T-cell (primary cell): ENCODE measurements around the gene ANKRD62. TPM values are rescaled to one million over a fixed set of nuclear protein-coding genes. Genes with fewer than 3 reads are reported as not detected.

Experiments
- ATAC-seq, 4 experiments: fragments of 200-7000 bp in 3 of 4; fragments of 150-1000 bp in 1 of 4; cut with Tn5 transposase; replicated peaks in 1 of 4; 1 replicate in 3 of 4; 2 replicates in 1 of 4; pipeline ENCODE4 v1.10.0; 2021; ENCODE audit warnings: moderate library complexity in 3 of 4, mild to moderate bottlenecking in 2 of 4, moderate number of reproducible peaks in 1 of 4
- CTCF ChIA-PET, 2 donors: fragments of 300-600 bp; sonication (Branson Sonifier 250); formaldehyde crosslinking; loops; one replicate each; lab custom pipeline; 2022; ENCODE audit warnings: antibody characterized with exemption in 2 of 2; lab: Charles Lee
- POLR2A ChIA-PET, 2 donors: fragments of 300-600 bp; sonication (Branson Sonifier 250); formaldehyde crosslinking; loops; one replicate each; lab custom pipeline; 2022; ENCODE audit warnings: antibody characterized with exemption in 2 of 2; lab: Charles Lee
- DNase-seq, 35 experiments: peaks; one replicate each; pipeline versions ENCODE4 v3.0.0 to v3.0.0-alpha.2; 2013 to 2023
- H3K27ac ChIP-seq: one replicate; pipeline ENCODE4 v1.5.1; 2013; ENCODE audit warnings: low read length
- H3K27me3 ChIP-seq, 2 experiments: replicated peaks in 1 of 2; 1 replicate in 1 of 2; 2 replicates in 1 of 2; pipeline versions ENCODE4 v1.6.1 to v1.7.0; 2013; ENCODE audit warnings: low read length in 1 of 2, mixed read lengths in 1 of 2; ENCODE audit not compliant: control insufficient read depth in 2 of 2, insufficient read depth in 2 of 2; ENCODE audit errors: extremely low read depth in 1 of 2
- H3K36me3 ChIP-seq, 2 donors: 1 replicate in 1 of 2; 2 replicates in 1 of 2; pipeline versions ENCODE4 v1.6.1 to v1.7.0; 2013; ENCODE audit warnings: low read length in 1 of 2; ENCODE audit not compliant: control insufficient read depth in 2 of 2, insufficient read depth in 1 of 2; ENCODE audit errors: extremely low read depth in 1 of 2
- H3K4me1 ChIP-seq, 2 experiments: 1 replicate in 1 of 2; 2 replicates in 1 of 2; pipeline versions ENCODE4 v1.6.1 to v1.7.0; 2013; ENCODE audit warnings: low read length in 2 of 2, mixed read lengths in 1 of 2; ENCODE audit not compliant: insufficient read depth in 2 of 2, control insufficient read depth in 1 of 2; ENCODE audit errors: extremely low read depth in 1 of 2
- H3K4me3 ChIP-seq, 2 donors: 1 replicate in 1 of 2; 2 replicates in 1 of 2; pipeline versions ENCODE4 v1.5.1 to v1.7.0; 2013; ENCODE audit warnings: mild to moderate bottlenecking in 2 of 2, low read length in 1 of 2, moderate library complexity in 1 of 2; ENCODE audit not compliant: control insufficient read depth in 1 of 2; ENCODE audit errors: extremely low read depth in 1 of 2
- H3K9me3 ChIP-seq: 2 replicates; pipeline ENCODE4 v1.7.0; 2013
- H3K27ac Mint-ChIP-seq, 2 donors: one replicate each; pipeline ENCODE4 v1.8.0; 2020 to 2021; ENCODE audit warnings: mild to moderate bottlenecking in 2 of 2, mixed read lengths in 2 of 2
- H3K27me3 Mint-ChIP-seq, 2 donors: one replicate each; pipeline ENCODE4 v1.8.0; 2021 to 2022; ENCODE audit warnings: mixed read lengths in 2 of 2
- H3K36me3 Mint-ChIP-seq: one replicate; pipeline ENCODE4 v1.8.0; 2021; ENCODE audit warnings: mixed read lengths
- H3K4me1 Mint-ChIP-seq, 3 donors: one replicate each; pipeline ENCODE4 v1.8.0; 2020 to 2022; ENCODE audit warnings: mixed read lengths in 3 of 3, mild to moderate bottlenecking in 1 of 3
- H3K4me3 Mint-ChIP-seq, 3 donors: one replicate each; pipeline ENCODE4 v1.8.0; 2020 to 2022; ENCODE audit warnings: mild to moderate bottlenecking in 3 of 3, mixed read lengths in 3 of 3, moderate library complexity in 3 of 3
- H3K9me3 Mint-ChIP-seq, 3 donors: one replicate each; pipeline ENCODE4 v1.8.0; 2020 to 2022; ENCODE audit warnings: mixed read lengths in 3 of 3
- WGBS: methylation state at CpG from one replicate; pipeline ENCODE4 v1.1.5; 2013; ENCODE audit warnings: missing lambda C conversion rate; ENCODE audit not compliant: insufficient coverage; 5-methylcytosine and 5-hydroxymethylcytosine counted together
- total RNA-seq, 35 experiments: library from RNA in 6 of 35; stranded (reverse) in 6 of 35; fragments of 120-200 nt in 1 of 35; gene quantifications; one replicate each; pipeline versions ENCODE4 v1.2.1 to v1.2.4 and lab custom pipeline; 2013 to 2026

ANKRD62 gene
- total RNA-seq, 5 donors from 2014 or later (not counting 1 experiment from before 2014, with no cell fraction given) = not detected

DNA sequence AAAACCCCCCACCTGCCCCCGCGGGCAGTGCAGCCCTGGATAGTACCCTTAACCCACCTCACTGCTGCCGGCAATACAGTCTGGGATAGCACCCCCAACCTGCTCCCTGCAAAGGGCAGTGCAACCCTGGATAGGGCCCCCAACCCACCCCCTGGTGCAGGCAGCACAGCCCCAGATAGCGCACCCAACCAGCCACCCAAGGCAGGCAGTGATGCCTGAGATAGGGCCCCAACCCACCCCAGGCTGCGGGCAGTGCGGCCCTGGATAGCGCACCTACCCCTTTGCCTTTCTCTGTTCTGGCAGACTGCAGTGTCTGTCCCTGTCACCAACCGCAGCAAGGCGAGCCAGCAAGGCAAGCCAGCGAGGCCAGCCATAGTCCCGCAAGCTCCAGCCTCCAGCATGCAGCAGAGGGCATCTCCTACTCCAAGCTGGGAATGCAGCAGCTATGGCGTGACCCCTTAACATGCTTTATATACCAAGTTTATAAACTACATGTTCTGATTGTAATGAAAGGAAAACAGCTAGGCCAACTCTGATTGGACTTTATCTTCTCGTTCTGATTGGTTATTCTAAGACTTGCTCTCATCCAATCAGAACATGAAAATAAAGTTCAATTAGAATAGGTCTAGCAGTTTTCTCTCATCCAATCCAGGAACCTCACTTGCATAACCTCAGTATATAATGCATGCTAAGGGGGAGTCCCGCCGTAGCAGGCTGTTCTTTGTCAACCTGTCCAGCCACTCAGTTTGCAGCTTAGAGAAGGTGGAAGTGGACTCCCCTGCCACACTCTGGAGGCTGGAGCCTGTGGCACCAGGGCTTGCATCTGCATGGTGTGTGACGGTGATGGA, 34.1 kb upstream of the ANKRD62 start:
- Histone ChIP-seq H3K27ac (no peak overlapping the region), H3K4me1 (no peaks in the 10 kb centered on the region), H3K4me3 (no peak overlapping the region), H3K27me3 (peaks cover 0 to 19% of the 10 kb centered on the region in 2 experiments), H3K9me3 (no peaks in the 10 kb centered on the region), H3K36me3 (no peaks in the 10 kb centered on the region)
- H3K9me3 Mint-ChIP-seq = no peaks in the 10 kb centered on the region
- DNase-seq (no peak), ATAC-seq (no peak)
- H3K36me3 Mint-ChIP-seq = no peaks in the 10 kb centered on the region
- ChIA-PET POLR2A (no interaction called here), CTCF (no interaction called here)
- peaks cover 0 to 3% of the 10 kb centered on the region in 2 donors for H3K27me3 Mint-ChIP-seq
- no peak overlapping the region for H3K4me3 Mint-ChIP-seq
- no peak overlapping the region for H3K27ac Mint-ChIP-seq
- H3K4me1 Mint-ChIP-seq = no peaks in the 10 kb centered on the region
- WGBS = 89% methylated on average over 9 of the region's 16 CpGs

- Histone ChIP-seq H3K36me3 (no peaks in the 10 kb centered on the region), H3K27me3 (peaks cover 0 to 19% of the 10 kb centered on the region in 2 experiments), H3K4me1 (no peaks in the 10 kb centered on the region), H3K4me3 (no peak overlapping the region), H3K27ac (no peak overlapping the region), H3K9me3 (no peaks in the 10 kb centered on the region)
- H3K4me3 Mint-ChIP-seq = no peak overlapping the region
- no peak overlapping the region for H3K27ac Mint-ChIP-seq
- H3K4me1 Mint-ChIP-seq = no peaks in the 10 kb centered on the region
- no peak for ATAC-seq
- WGBS = 76% methylated on average over 19 of the region's 20 CpGs
- DNase-seq = no peak
- H3K9me3 Mint-ChIP-seq = no peaks in the 10 kb centered on the region
- ChIA-PET POLR2A (no interaction called here), CTCF (no interaction called here)
- peaks cover 0 to 3% of the 10 kb centered on the region in 2 donors for H3K27me3 Mint-ChIP-seq
- H3K36me3 Mint-ChIP-seq = no peaks in the 10 kb centered on the region
These were observed 33.3 kb upstream of the ANKRD62 start for GRCh38 chr18:12060182-12060870.

GRCh38 chr18:12061685-12062084, 32.0 kb upstream of the ANKRD62 start:
- Histone ChIP-seq H3K9me3 (no peaks in the 10 kb centered on the region), H3K36me3 (no peaks in the 10 kb centered on the region), H3K27ac (no peak overlapping the region), H3K27me3 (peaks cover 0 to 16% of the 10 kb centered on the region in 2 experiments), H3K4me1 (no peaks in the 10 kb centered on the region), H3K4me3 (no peak overlapping the region)
- Mint-ChIP-seq H3K27ac (no peak overlapping the region), H3K4me1 (no peaks in the 10 kb centered on the region), H3K36me3 (no peaks in the 10 kb centered on the region), H3K9me3 (no peaks in the 10 kb centered on the region), H3K27me3 (peaks cover 0 to 3% of the 10 kb centered on the region in 2 donors), H3K4me3 (no peak overlapping the region)
- DNase-seq (no peak), ATAC-seq (no peak)
- ChIA-PET POLR2A (no interaction called here), CTCF (no interaction called here)
- WGBS = 92% methylated on average over 13 of the region's 14 CpGs

DNA sequence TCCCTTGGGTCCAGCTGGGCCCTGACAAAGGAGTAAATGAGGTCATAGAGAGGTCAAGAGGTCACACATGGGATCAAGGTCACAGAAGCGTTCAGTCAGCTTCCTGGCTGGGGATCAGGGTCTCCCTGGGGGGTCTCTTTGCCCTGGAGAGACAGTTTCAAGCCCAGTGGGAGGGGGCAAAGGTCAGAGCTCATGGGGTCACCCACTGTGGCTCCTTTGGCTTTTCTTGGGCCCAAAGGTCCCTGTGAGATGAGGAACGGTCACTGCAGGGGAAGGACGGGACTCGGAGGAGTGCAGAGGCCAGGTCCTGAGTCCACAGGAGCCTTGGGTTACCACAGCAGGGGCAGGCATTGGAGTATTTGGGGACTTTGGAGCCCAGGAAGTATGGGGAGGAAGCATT, 30.7 kb upstream of the ANKRD62 start:
- CTCF ChIA-PET = no interaction called here
- WGBS = 58% methylated on average over 4 of the region's 4 CpGs
- no peak overlapping the region for H3K4me3 ChIP-seq
- POLR2A ChIA-PET = interaction anchor here in 1 of 2 donors (0.6 kb wide), 1 partner anchor 34 kb away, joined by 3 read pairs; no protein-coding TSS in a partner anchor
- DNase-seq (no peak), ATAC-seq (no peak)
- H3K4me3 Mint-ChIP-seq = no peak overlapping the region
- H3K27ac Mint-ChIP-seq = no peak overlapping the region
- no peak overlapping the region for H3K27ac ChIP-seq
- peaks cover 0 to 10% of the 10 kb centered on the region in 2 experiments for H3K27me3 ChIP-seq
- H3K9me3 ChIP-seq = no peaks in the 10 kb centered on the region
- peaks cover 0 to 3% of the 10 kb centered on the region in 2 donors for H3K27me3 Mint-ChIP-seq
- no peaks in the 10 kb centered on the region for H3K4me1 ChIP-seq
- H3K4me1 Mint-ChIP-seq = no peaks in the 10 kb centered on the region
- H3K36me3 Mint-ChIP-seq = no peaks in the 10 kb centered on the region
- H3K36me3 ChIP-seq = no peaks in the 10 kb centered on the region
- H3K9me3 Mint-ChIP-seq = no peaks in the 10 kb centered on the region

DNA sequence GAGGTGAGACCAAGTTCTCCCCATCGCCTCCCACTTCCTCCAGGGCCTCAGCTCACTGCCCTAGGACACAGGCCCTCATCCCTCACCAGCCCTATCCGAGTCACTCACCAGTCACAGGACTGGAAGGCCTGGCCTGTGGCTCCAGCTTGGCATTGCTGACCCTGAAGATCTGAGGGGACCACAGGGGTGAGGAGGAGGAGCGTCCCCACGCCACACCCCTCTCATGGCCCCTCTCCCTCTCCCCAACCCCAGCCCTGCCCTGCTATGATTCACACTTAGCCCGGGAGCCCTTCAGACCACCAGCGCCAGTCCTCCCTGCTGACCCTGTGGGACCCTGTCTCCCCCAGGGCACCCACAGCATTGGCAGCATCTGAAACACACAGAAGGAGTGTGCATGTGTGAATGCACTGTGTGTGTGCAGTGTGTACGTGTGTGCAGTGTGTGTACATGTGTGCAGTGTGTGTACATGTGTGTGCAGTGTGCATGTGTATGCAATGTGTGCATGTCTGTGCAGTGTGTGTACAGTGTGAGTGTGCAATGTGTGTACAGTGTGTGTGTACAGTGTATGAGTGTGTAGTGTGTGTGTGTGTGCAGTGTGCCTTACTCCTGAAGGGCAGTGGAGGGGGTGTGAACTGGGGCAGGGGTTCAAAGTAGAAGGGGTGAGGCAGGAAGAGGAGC, 29.4 kb upstream of the ANKRD62 start:
- POLR2A ChIA-PET = no interaction called here
- H3K4me1 ChIP-seq = no peaks in the 10 kb centered on the region
- H3K27me3 ChIP-seq = peaks cover 0 to 10% of the 10 kb centered on the region in 2 experiments
- H3K9me3 ChIP-seq = no peaks in the 10 kb centered on the region
- H3K4me3 ChIP-seq = no peak overlapping the region
- no peaks in the 10 kb centered on the region for H3K9me3 Mint-ChIP-seq
- H3K4me3 Mint-ChIP-seq = no peak overlapping the region
- no peaks in the 10 kb centered on the region for H3K4me1 Mint-ChIP-seq
- no peaks in the 10 kb centered on the region for H3K36me3 ChIP-seq
- no peaks in the 10 kb centered on the region for H3K36me3 Mint-ChIP-seq
- CTCF ChIA-PET = no interaction called here
- H3K27ac ChIP-seq = no peak overlapping the region
- ATAC-seq = no peak
- peaks cover 0 to 7% of the 10 kb centered on the region in 2 donors for H3K27me3 Mint-ChIP-seq
- DNase-seq = no peak
- 38% methylated on average over 2 of the region's 7 CpGs for WGBS
- H3K27ac Mint-ChIP-seq = no peak overlapping the region

GRCh38 chr18:12065397-12065796, 28.2 kb upstream of the ANKRD62 start:
- no peaks in the 10 kb centered on the region for H3K36me3 ChIP-seq
- WGBS = 68% methylated on average over 4 of the region's 5 CpGs
- H3K4me1 ChIP-seq = no peaks in the 10 kb centered on the region
- POLR2A ChIA-PET = no interaction called here
- H3K4me3 ChIP-seq = no peak overlapping the region
- H3K27me3 ChIP-seq = peaks cover 0 to 10% of the 10 kb centered on the region in 2 experiments
- Mint-ChIP-seq H3K27me3 (peaks cover 0 to 7% of the 10 kb centered on the region in 2 donors), H3K4me1 (no peaks in the 10 kb centered on the region), H3K36me3 (no peaks in the 10 kb centered on the region), H3K27ac (no peak overlapping the region), H3K9me3 (no peaks in the 10 kb centered on the region), H3K4me3 (no peak overlapping the region)
- H3K9me3 ChIP-seq = no peaks in the 10 kb centered on the region
- CTCF ChIA-PET = no interaction called here
- no peak for ATAC-seq
- no peak overlapping the region for H3K27ac ChIP-seq
- no peak for DNase-seq
